HEK293 (cell line): ENCODE results near the gene DNAH8.

ENCODE experiments used
- CTCF ChIA-PET: fragments of 350-600 bp; formaldehyde crosslinking; extraction: SDS; loops from one replicate; lab custom pipeline; 2021; ENCODE audit warnings: antibody characterized with exemption; lab: Yijun Ruan, JAX
- POLR2A ChIA-PET: fragments of 300-600 bp; formaldehyde crosslinking; extraction: SDS; loops from one replicate; lab custom pipeline; 2020; ENCODE audit warnings: antibody characterized with exemption, inconsistent platforms; lab: Yijun Ruan, JAX
- H3K27ac ChIP-seq: fragments of 200-500 bp; sonication (Bioruptor generic); 2 replicates; pipeline ENCODE4 v1.5.1; 2014; ENCODE audit warnings: low read depth, low read length, control low read depth, inconsistent platforms; ENCODE audit errors: extremely low read depth
- H3K36me3 ChIP-seq, 2 experiments: fragments of 200-500 bp in 1 of 2; sonication (Bioruptor generic) in 1 of 2; 1 replicate in 1 of 2; 2 replicates in 1 of 2; pipeline ENCODE4 v1.5.1; 2014 to 2017; ENCODE audit warnings: inconsistent platforms in 2 of 2, low read length in 2 of 2; ENCODE audit not compliant: control insufficient read depth in 2 of 2, insufficient read depth in 1 of 2
- H3K4me1 ChIP-seq: fragments of 200-500 bp; sonication (Bioruptor generic); 2 replicates; pipeline ENCODE4 v1.5.1; 2014; ENCODE audit warnings: mild to moderate bottlenecking, low read length, inconsistent platforms; ENCODE audit not compliant: control insufficient read depth, insufficient read depth
- H3K4me3 ChIP-seq: 2 replicates; pipeline ENCODE4 v1.5.1; 2011; ENCODE audit warnings: low read depth, mild to moderate bottlenecking, control low read depth, low read length, moderate library complexity
- H3K9me3 ChIP-seq: fragments of 200-500 bp; sonication (Bioruptor generic); 2 replicates; pipeline ENCODE4 v1.5.1; 2014; ENCODE audit warnings: low read depth, low read length, inconsistent platforms; ENCODE audit not compliant: control insufficient read depth, insufficient read depth
- FEZF1 ChIP-seq: fragments of 450-650 bp; formaldehyde crosslinking; IDR thresholded peaks from 2 replicates; pipeline ENCODE4 v1.5.1; 2016; ENCODE audit warnings: missing biosample characterization, missing genetic modification characterization
- ZBTB26 ChIP-seq: fragments of 450-650 bp; formaldehyde crosslinking; optimal IDR thresholded peaks from 2 replicates; pipeline ENCODE3; 2016; ENCODE audit warnings: missing biosample characterization, mild to moderate bottlenecking, missing genetic modification characterization
- ZIC2 ChIP-seq: fragments of 450-650 bp; formaldehyde crosslinking; IDR thresholded peaks from 2 replicates; pipeline ENCODE4 v1.5.1; 2016; ENCODE audit warnings: missing biosample characterization, missing genetic modification characterization
- ZNF121 ChIP-seq: fragments of 450-650 bp; formaldehyde crosslinking; IDR thresholded peaks from 2 replicates; pipeline ENCODE4 v1.5.1; 2016; ENCODE audit warnings: missing biosample characterization, missing genetic modification characterization
- ZNF140 ChIP-seq: fragments of 450-650 bp; formaldehyde crosslinking; IDR thresholded peaks from 2 replicates; pipeline ENCODE4 v1.5.1; 2016; ENCODE audit warnings: missing biosample characterization, missing genetic modification characterization
- ZNF16 ChIP-seq: fragments of 450-650 bp; formaldehyde crosslinking; IDR thresholded peaks from 2 replicates; pipeline ENCODE4 v1.5.1; 2016; ENCODE audit warnings: low read depth, missing biosample characterization, missing genetic modification characterization
- ZNF266 ChIP-seq: fragments of 450-650 bp; formaldehyde crosslinking; IDR thresholded peaks from 2 replicates; pipeline ENCODE4 v1.5.1; 2016; ENCODE audit warnings: missing biosample characterization, missing genetic modification characterization, low read depth
- ZNF311 ChIP-seq: fragments of 450-650 bp; formaldehyde crosslinking; IDR thresholded peaks from 2 replicates; pipeline ENCODE4 v1.5.1; 2017; ENCODE audit warnings: missing biosample characterization, missing genetic modification characterization, borderline replicate concordance
- ZNF473 ChIP-seq: fragments of 450-650 bp; formaldehyde crosslinking; IDR thresholded peaks from 2 replicates; pipeline ENCODE4 v1.5.1; 2017; ENCODE audit warnings: missing biosample characterization, missing genetic modification characterization
- ZNF571 ChIP-seq: fragments of 450-650 bp; formaldehyde crosslinking; IDR thresholded peaks from 2 replicates; pipeline ENCODE4 v1.5.0; 2017; ENCODE audit warnings: missing biosample characterization, missing genetic modification characterization
- ZNF624 ChIP-seq: fragments of 450-650 bp; formaldehyde crosslinking; IDR thresholded peaks from 2 replicates; pipeline ENCODE4 v1.5.1; 2017; ENCODE audit warnings: missing biosample characterization, missing genetic modification characterization
- ZNF629 ChIP-seq: fragments of 450-650 bp; formaldehyde crosslinking; IDR thresholded peaks from 2 replicates; pipeline ENCODE4 v1.5.1; 2017; ENCODE audit warnings: missing biosample characterization, missing genetic modification characterization
- ZNF707 ChIP-seq: fragments of 450-650 bp; formaldehyde crosslinking; IDR thresholded peaks from 2 replicates; pipeline ENCODE4 v1.5.1; 2016; ENCODE audit warnings: missing biosample characterization, missing genetic modification characterization
- ZSCAN16 ChIP-seq: fragments of 450-650 bp; formaldehyde crosslinking; IDR thresholded peaks from 2 replicates; pipeline ENCODE4 v1.5.1; 2016; ENCODE audit warnings: missing biosample characterization, missing genetic modification characterization
- TF ChIP-seq, protein P1 (sequence below): fragments of 450-650 bp; formaldehyde crosslinking; IDR thresholded peaks from 2 replicates; pipeline ENCODE4 v1.5.1; 2016; ENCODE audit warnings: missing biosample characterization, missing genetic modification characterization
- TF ChIP-seq, protein P2 (sequence below): fragments of 450-650 bp; formaldehyde crosslinking; IDR thresholded peaks from 2 replicates; pipeline ENCODE4 v1.5.1; 2017; ENCODE audit warnings: missing biosample characterization, missing genetic modification characterization
- TF ChIP-seq, protein P3 (sequence below): fragments of 450-650 bp; formaldehyde crosslinking; IDR thresholded peaks from 2 replicates; pipeline ENCODE4 v1.5.1; 2017; ENCODE audit warnings: missing biosample characterization, missing genetic modification characterization

The DNAH8 gene

DNA sequence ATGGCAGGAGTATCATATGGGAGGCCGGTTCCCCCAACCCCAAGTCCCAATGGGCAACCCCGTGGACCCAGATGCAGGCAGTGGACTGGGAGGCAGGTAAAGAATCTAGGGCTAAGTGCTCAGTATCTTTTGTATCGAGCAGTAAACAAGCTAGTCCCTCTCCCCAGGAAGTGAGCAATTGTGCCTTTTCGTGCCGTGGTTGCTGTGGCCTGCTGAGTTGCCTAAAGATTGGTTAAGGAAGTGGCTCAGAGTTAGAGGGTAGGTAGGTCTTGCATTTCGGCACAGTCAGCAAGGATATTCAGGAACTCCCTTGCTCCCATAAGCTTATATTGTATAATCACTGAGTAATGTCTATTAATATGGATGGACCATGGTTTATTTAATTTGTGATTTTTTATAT is 1.3 kb upstream of the DNAH8 start:
- no peaks in the 10 kb centered on the region for H3K4me1 ChIP-seq
- H3K36me3 ChIP-seq: no peaks in the 10 kb centered on the region
- ChIA-PET POLR2A (interaction anchor here (2.1 kb wide), 1 partner anchor 11 kb away, joined by 15 read pairs; the partner anchor contains the start of gene GLO1), CTCF (no interaction called here)
- no peaks in the 10 kb centered on the region for H3K9me3 ChIP-seq
- TF ChIP-seq, protein P1, sequence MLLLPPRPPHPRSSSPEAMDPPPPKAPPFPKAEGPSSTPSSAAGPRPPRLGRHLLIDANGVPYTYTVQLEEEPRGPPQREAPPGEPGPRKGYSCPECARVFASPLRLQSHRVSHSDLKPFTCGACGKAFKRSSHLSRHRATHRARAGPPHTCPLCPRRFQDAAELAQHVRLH (tag by site-specific recombination): no peak
- TF ChIP-seq FEZF1 (peak; percentile 29; the same call in 1 of the 2 replicates), ZNF266 (tag by site-specific recombination) (no peak), ZNF311 (tag by site-specific recombination) (no peak), ZSCAN16 (tag by site-specific recombination) (no peak), ZBTB26 (no peak), ZNF629 (tag by site-specific recombination) (no peak), ZNF473 (no peak)
- TF ChIP-seq, protein P2, sequence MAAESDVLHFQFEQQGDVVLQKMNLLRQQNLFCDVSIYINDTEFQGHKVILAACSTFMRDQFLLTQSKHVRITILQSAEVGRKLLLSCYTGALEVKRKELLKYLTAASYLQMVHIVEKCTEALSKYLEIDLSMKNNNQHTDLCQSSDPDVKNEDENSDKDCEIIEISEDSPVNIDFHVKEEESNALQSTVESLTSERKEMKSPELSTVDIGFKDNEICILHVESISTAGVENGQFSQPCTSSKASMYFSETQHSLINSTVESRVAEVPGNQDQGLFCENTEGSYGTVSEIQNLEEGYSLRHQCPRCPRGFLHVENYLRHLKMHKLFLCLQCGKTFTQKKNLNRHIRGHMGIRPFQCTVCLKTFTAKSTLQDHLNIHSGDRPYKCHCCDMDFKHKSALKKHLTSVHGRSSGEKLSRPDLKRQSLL (tag by site-specific recombination): no peak
- H3K4me3 ChIP-seq: no peak overlapping the region
- no peak overlapping the region for H3K27ac ChIP-seq

- ChIA-PET CTCF (no interaction called here), POLR2A (interaction anchor here (2.1 kb wide), 1 partner anchor 12 kb away, joined by 15 read pairs; the partner anchor contains the start of gene GLO1)
- no peak overlapping the region for H3K4me3 ChIP-seq
- TF ChIP-seq ZIC2 (tag by site-specific recombination) (no peak), ZNF571 (tag by site-specific recombination) (no peak), ZNF624 (no peak), ZNF16 (tag by site-specific recombination) (no peak), ZNF707 (tag by site-specific recombination) (no peak), ZNF140 (tag by site-specific recombination) (no peak)
- no peak overlapping the region for H3K27ac ChIP-seq
- H3K36me3 ChIP-seq: no peaks in the 10 kb centered on the region
- H3K4me1 ChIP-seq: no peaks in the 10 kb centered on the region
- H3K9me3 ChIP-seq: no peaks in the 10 kb centered on the region
Measured at GRCh38 chr6:38714239-38715015, 684 bp upstream of the DNAH8 start.

DNA sequence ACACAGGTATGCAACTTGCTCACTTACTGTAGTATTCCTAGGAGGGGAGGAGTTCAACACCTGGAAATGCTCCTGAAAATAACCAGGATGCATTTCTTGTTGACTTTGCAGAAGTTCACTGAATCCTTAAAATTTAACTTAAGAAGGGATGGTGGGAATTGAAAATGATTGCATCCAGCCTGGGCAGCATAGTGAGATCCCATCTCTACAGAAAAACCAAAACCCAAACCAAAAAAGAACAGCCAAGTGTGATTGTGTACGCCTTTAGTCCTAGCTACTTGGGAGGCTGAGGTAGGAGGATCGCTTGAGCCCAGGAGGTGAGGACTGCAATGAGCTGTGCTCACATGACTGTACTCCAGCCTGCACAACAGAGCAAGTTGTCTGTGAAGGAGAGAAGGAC is 1.7 kb downstream of the DNAH8 start:
- Histone ChIP-seq H3K36me3 (no peaks in the 10 kb centered on the region), H3K27ac (no peak overlapping the region), H3K4me3 (no peak overlapping the region)
- POLR2A ChIA-PET: interaction anchor here (0.8 kb wide), 1 partner anchor 14 kb away, joined by 5 read pairs; the partner anchor contains the start of gene GLO1
- TF ChIP-seq, protein P3, sequence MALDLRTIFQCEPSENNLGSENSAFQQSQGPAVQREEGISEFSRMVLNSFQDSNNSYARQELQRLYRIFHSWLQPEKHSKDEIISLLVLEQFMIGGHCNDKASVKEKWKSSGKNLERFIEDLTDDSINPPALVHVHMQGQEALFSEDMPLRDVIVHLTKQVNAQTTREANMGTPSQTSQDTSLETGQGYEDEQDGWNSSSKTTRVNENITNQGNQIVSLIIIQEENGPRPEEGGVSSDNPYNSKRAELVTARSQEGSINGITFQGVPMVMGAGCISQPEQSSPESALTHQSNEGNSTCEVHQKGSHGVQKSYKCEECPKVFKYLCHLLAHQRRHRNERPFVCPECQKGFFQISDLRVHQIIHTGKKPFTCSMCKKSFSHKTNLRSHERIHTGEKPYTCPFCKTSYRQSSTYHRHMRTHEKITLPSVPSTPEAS (tag by site-specific recombination): no peak
- peak; percentile 56; the same call in 1 of the 2 replicates for TF ChIP-seq ZNF121 (tag by site-specific recombination)
- TF ChIP-seq, all 188 proteins: peak for 1
- H3K9me3 ChIP-seq: no peaks in the 10 kb centered on the region
- CTCF ChIA-PET: interaction anchor here (0.7 kb wide), 2 partner anchors 80 to 204 kb away, joined by 4 read pairs; no protein-coding TSS in a partner anchor
- H3K4me1 ChIP-seq: peaks cover 3% of the 10 kb centered on the region; the same call in 1 of the 2 replicates
